H7 (cell line): ENCODE results near the gene OXSR1. TPM values are rescaled to one million over a fixed set of nuclear protein-coding genes. Genes with fewer than 3 reads are reported as not detected.
"Not testable (repeated sequence)": the region's sequence is repeated elsewhere in the genome, so short reads cannot be mapped to it uniquely, and the experiment has no call there.

Experiments
- DNase-seq: peaks from one replicate; pipeline ENCODE4 v3.0.0; 2012
- H3K27me3 ChIP-seq: 2 replicates; pipeline ENCODE4 v1.6.0; 2011; ENCODE audit warnings: mild to moderate bottlenecking, low read length; ENCODE audit not compliant: control insufficient read depth, insufficient read depth
- H3K36me3 ChIP-seq: replicated peaks from 2 replicates; pipeline ENCODE4 v1.5.1; 2011; ENCODE audit warnings: low read length; ENCODE audit not compliant: control insufficient read depth, insufficient read depth
- H3K4me3 ChIP-seq: 2 replicates; pipeline ENCODE4 v1.5.1; 2011; ENCODE audit warnings: low read depth, mild to moderate bottlenecking, control low read depth, low read length, moderate library complexity; ENCODE audit not compliant: insufficient read depth
- total RNA-seq: library from RNA; depleted of rRNA; stranded (reverse); fragments of >200 nt; shearing (Covaris generic); gene quantifications from 2 replicates; pipeline ENCODE4 v1.2.3, GENCODE V29; 2014

The OXSR1 gene
- total RNA-seq, 1 experiment from 2014 or later: 25.5 TPM

- H3K36me3 ChIP-seq: peaks cover 49% of the 10 kb centered on the region
- H3K27me3 ChIP-seq: no peaks in the 10 kb centered on the region
- DNase-seq: no peak
- no peak overlapping the region for H3K4me3 ChIP-seq
Observed at GRCh38 chr3:38124324-38125122, 40.8 kb upstream of the OXSR1 start.

GRCh38 chr3:38125305-38126120, 39.8 kb upstream of the OXSR1 start:
- no peak overlapping the region for H3K4me3 ChIP-seq
- H3K36me3 ChIP-seq: peaks cover 52% of the 10 kb centered on the region
- no peak for DNase-seq
- H3K27me3 ChIP-seq: no peaks in the 10 kb centered on the region

- Histone ChIP-seq H3K36me3 (peaks cover 58% of the 10 kb centered on the region), H3K27me3 (no peaks in the 10 kb centered on the region), H3K4me3 (no peak overlapping the region)
- DNase-seq: no peak
Observed at GRCh38 chr3:38126121-38126892, 39.0 kb upstream of the OXSR1 start.

GRCh38 chr3:38127611-38128302, 37.6 kb upstream of the OXSR1 start:
- no peak for DNase-seq
- Histone ChIP-seq H3K4me3 (no peak overlapping the region), H3K27me3 (no peaks in the 10 kb centered on the region), H3K36me3 (peaks cover 55% of the 10 kb centered on the region)

GRCh38 chr3:38128303-38128655, 37.1 kb upstream of the OXSR1 start:
- DNase-seq: no peak
- no peak overlapping the region for H3K4me3 ChIP-seq
- no peaks in the 10 kb centered on the region for H3K27me3 ChIP-seq
- H3K36me3 ChIP-seq: peaks cover 51% of the 10 kb centered on the region

- H3K36me3 ChIP-seq: peaks cover 56% of the 10 kb centered on the region
- no peaks in the 10 kb centered on the region for H3K27me3 ChIP-seq
- H3K4me3 ChIP-seq: no peak overlapping the region
- no peak for DNase-seq
Observed at GRCh38 chr3:38129058-38129457, 36.3 kb upstream of the OXSR1 start.

- no peaks in the 10 kb centered on the region for H3K27me3 ChIP-seq
- peaks cover 56% of the 10 kb centered on the region for H3K36me3 ChIP-seq
- DNase-seq: no peak
- no peak overlapping the region for H3K4me3 ChIP-seq
Observed at GRCh38 chr3:38130631-38131065, 34.7 kb upstream of the OXSR1 start.

- Histone ChIP-seq H3K36me3 (peaks cover 45% of the 10 kb centered on the region), H3K27me3 (no peaks in the 10 kb centered on the region), H3K4me3 (no peak overlapping the region)
- DNase-seq: peak; percentile 85
Observed at GRCh38 chr3:38131621-38132369, 33.5 kb upstream of the OXSR1 start.

GRCh38 chr3:38133209-38133556, 32.2 kb upstream of the OXSR1 start:
- Histone ChIP-seq H3K27me3 (peaks cover 1% of the 10 kb centered on the region; the same call in 1 of the 2 replicates), H3K4me3 (no peak overlapping the region), H3K36me3 (peaks cover 33% of the 10 kb centered on the region)
- no peak for DNase-seq

- no peak overlapping the region for H3K4me3 ChIP-seq
- no peak for DNase-seq
- H3K36me3 ChIP-seq: peaks cover 30% of the 10 kb centered on the region
- H3K27me3 ChIP-seq: peaks cover 1% of the 10 kb centered on the region; the same call in 1 of the 2 replicates
Observed at GRCh38 chr3:38133557-38134405, 31.6 kb upstream of the OXSR1 start.

GRCh38 chr3:38134517-38135143, 30.7 kb upstream of the OXSR1 start:
- DNase-seq, H3K27me3 ChIP-seq, H3K4me3 ChIP-seq: not testable (repeated sequence)
- peaks cover 22% of the 10 kb centered on the region for H3K36me3 ChIP-seq

GRCh38 chr3:38135621-38136277, 29.6 kb upstream of the OXSR1 start:
- peaks cover 17% of the 10 kb centered on the region for H3K36me3 ChIP-seq
- not testable (repeated sequence) for H3K27me3 ChIP-seq, DNase-seq
- H3K4me3 ChIP-seq: peak overlapping the region; percentile 85
